T-helper 17 cell (primary cell): ENCODE results near the gene ZCCHC7. TPM values are rescaled to one million over a fixed set of nuclear protein-coding genes. Genes with fewer than 3 reads are reported as not detected.

Experiments
- ATAC-seq: fragments of 150-1000 bp; cut with Tn5 transposase; 2 replicates; pipeline ENCODE4 v1.10.0; 2021; ENCODE audit warnings: mild to moderate bottlenecking, moderate library complexity
- DNase-seq, 3 donors: peaks; one replicate each; pipeline versions ENCODE4 v3.0.0 to v3.0.0-alpha.2; 2020 to 2021
- H3K9me3 ChIP-seq: one replicate; pipeline ENCODE4 v1.7.0; 2013; ENCODE audit warnings: low read length, mild to moderate bottlenecking; ENCODE audit not compliant: control insufficient read depth, poor library complexity, severe bottlenecking
- H3K27ac Mint-ChIP-seq: one replicate; pipeline ENCODE4 v1.8.0; 2022; ENCODE audit warnings: mild to moderate bottlenecking, moderate library complexity, mixed read lengths
- H3K27me3 Mint-ChIP-seq: one replicate; pipeline ENCODE4 v1.8.0; 2022; ENCODE audit warnings: mixed read lengths
- H3K36me3 Mint-ChIP-seq: one replicate; pipeline ENCODE4 v1.8.0; 2022; ENCODE audit warnings: low read depth, mixed read lengths
- H3K4me1 Mint-ChIP-seq: one replicate; pipeline ENCODE4 v1.8.0; 2022; ENCODE audit warnings: mild to moderate bottlenecking, mixed read lengths
- H3K4me3 Mint-ChIP-seq: one replicate; pipeline ENCODE4 v1.8.0; 2022; ENCODE audit warnings: mild to moderate bottlenecking, moderate library complexity, mixed read lengths
- total RNA-seq, 4 donors: library from RNA in 2 of 4; stranded (reverse) in 2 of 4; gene quantifications; one replicate each; pipeline ENCODE4 v1.2.3 and lab custom pipeline; 2022 to 2026

Gene ZCCHC7
- total RNA-seq, 2 donors from 2014 or later, result 33.4 to 33.6 TPM

- Mint-ChIP-seq H3K4me1 (peaks cover 21% of the 10 kb centered on the region), H3K27me3 (no peaks in the 10 kb centered on the region), H3K27ac (peak overlapping the region; percentile 19), H3K36me3 (peaks cover 11% of the 10 kb centered on the region), H3K4me3 (no peak overlapping the region)
- DNase-seq (no peak), ATAC-seq (no peak)
- H3K9me3 ChIP-seq, result no peaks in the 10 kb centered on the region
Measured at GRCh38 chr9:37134166-37134565, 13.8 kb downstream of the ZCCHC7 start.

- Mint-ChIP-seq H3K4me3 (no peak overlapping the region), H3K36me3 (peaks cover 4% of the 10 kb centered on the region), H3K27me3 (no peaks in the 10 kb centered on the region), H3K27ac (no peak overlapping the region), H3K4me1 (peaks cover 17% of the 10 kb centered on the region)
- DNase-seq (no peak), ATAC-seq (no peak)
- no peaks in the 10 kb centered on the region for H3K9me3 ChIP-seq
Measured at GRCh38 chr9:37141015-37141414, 20.6 kb downstream of the ZCCHC7 start.

DNA sequence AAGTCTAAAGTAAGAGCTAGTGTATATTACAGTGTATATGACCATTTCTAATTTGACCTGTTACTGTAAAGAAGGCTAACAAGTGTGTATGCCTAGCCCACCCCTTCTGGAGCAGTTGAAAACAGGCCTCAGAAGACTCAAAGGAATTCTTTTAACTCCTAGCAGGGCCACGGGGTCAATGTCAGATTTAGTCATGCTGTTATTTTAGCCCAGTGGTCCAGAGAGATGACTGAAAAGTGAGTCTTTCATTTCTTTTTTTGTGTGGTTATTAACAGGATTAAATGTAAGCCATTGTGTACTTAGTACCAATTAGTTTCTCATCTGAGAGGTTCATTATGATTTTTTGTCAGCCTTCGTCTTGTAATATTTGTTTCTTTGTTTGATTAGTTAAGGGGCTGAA, 24.4 kb downstream of the ZCCHC7 start:
- peaks cover 7% of the 10 kb centered on the region for H3K36me3 Mint-ChIP-seq
- H3K27me3 Mint-ChIP-seq, result no peaks in the 10 kb centered on the region
- no peaks in the 10 kb centered on the region for H3K9me3 ChIP-seq
- H3K27ac Mint-ChIP-seq, result no peak overlapping the region
- H3K4me1 Mint-ChIP-seq, result peaks cover 19% of the 10 kb centered on the region
- ATAC-seq, result no peak
- no peak overlapping the region for H3K4me3 Mint-ChIP-seq
- DNase-seq, result no peak

- Mint-ChIP-seq H3K27ac (peak overlapping the region; percentile 88), H3K4me3 (peak overlapping the region; percentile 81), H3K4me1 (peaks cover 19% of the 10 kb centered on the region), H3K36me3 (peaks cover 6% of the 10 kb centered on the region), H3K27me3 (no peaks in the 10 kb centered on the region)
- DNase-seq, result no peak
- H3K9me3 ChIP-seq, result no peaks in the 10 kb centered on the region
- ATAC-seq, result peak; percentile 79
Measured at GRCh38 chr9:37146410-37146809, 26.0 kb downstream of the ZCCHC7 start.

- H3K36me3 Mint-ChIP-seq, result peaks cover 6% of the 10 kb centered on the region
- H3K9me3 ChIP-seq, result no peaks in the 10 kb centered on the region
- H3K4me1 Mint-ChIP-seq, result peaks cover 23% of the 10 kb centered on the region
- no peak for ATAC-seq
- H3K27me3 Mint-ChIP-seq, result no peaks in the 10 kb centered on the region
- peak overlapping the region; percentile 88 for H3K27ac Mint-ChIP-seq
- DNase-seq, result no peak
- H3K4me3 Mint-ChIP-seq, result no peak overlapping the region
Measured at GRCh38 chr9:37148181-37148580, 27.8 kb downstream of the ZCCHC7 start.

GRCh38 chr9:37149666-37150308, 29.4 kb downstream of the ZCCHC7 start:
- Mint-ChIP-seq H3K4me3 (no peak overlapping the region), H3K27me3 (no peaks in the 10 kb centered on the region), H3K27ac (no peak overlapping the region), H3K4me1 (peaks cover 23% of the 10 kb centered on the region), H3K36me3 (peaks cover 8% of the 10 kb centered on the region)
- no peak for DNase-seq
- no peak for ATAC-seq
- H3K9me3 ChIP-seq, result no peaks in the 10 kb centered on the region

DNA sequence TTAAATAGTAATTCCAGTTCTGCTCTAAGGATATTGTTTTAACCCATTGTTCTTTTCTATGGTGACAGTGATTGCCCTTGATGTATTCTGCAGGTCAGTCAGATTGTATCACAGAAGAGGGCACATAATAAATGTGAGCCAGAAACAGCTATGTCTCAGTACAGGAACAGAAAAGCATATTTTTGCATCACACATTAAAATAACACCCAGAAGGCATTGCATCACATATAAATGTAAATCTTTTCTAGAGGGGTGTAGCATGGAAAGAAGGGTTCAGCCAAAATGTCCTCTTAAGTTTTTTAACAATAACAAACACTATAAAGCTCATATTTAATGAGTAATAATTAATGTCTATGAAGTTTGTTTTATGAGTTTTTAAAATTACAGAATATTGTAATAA, 30.0 kb downstream of the ZCCHC7 start:
- no peak overlapping the region for H3K27ac Mint-ChIP-seq
- no peaks in the 10 kb centered on the region for H3K9me3 ChIP-seq
- ATAC-seq, result no peak
- H3K36me3 Mint-ChIP-seq, result peaks cover 8% of the 10 kb centered on the region
- no peak for DNase-seq
- H3K4me3 Mint-ChIP-seq, result no peak overlapping the region
- peaks cover 23% of the 10 kb centered on the region for H3K4me1 Mint-ChIP-seq
- H3K27me3 Mint-ChIP-seq, result no peaks in the 10 kb centered on the region

DNA sequence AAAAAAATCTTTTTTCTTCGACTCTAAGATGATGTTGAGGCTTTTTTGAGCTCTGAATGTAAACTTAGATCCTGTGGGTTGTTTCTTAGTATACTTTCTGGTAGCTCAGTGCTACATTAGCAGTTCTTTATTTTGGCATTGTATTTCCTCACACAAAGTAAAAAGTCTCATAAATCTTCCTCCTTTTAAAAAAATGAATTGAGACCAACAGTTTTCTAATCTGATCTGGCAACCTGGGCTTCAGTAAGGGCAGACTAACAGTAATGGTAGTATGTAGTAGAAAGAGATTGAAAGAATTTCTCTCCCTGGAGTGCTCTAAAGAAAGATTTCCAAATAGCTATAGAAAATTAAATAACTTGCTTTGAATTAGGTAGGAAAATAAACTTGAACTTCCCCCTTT, 31.4 kb downstream of the ZCCHC7 start:
- H3K27me3 Mint-ChIP-seq, result no peaks in the 10 kb centered on the region
- H3K36me3 Mint-ChIP-seq, result peaks cover 8% of the 10 kb centered on the region
- ATAC-seq (no peak), DNase-seq (no peak)
- peak overlapping the region; percentile 8 for H3K27ac Mint-ChIP-seq
- H3K4me1 Mint-ChIP-seq, result peaks cover 20% of the 10 kb centered on the region
- H3K4me3 Mint-ChIP-seq, result no peak overlapping the region
- H3K9me3 ChIP-seq, result no peaks in the 10 kb centered on the region

DNA sequence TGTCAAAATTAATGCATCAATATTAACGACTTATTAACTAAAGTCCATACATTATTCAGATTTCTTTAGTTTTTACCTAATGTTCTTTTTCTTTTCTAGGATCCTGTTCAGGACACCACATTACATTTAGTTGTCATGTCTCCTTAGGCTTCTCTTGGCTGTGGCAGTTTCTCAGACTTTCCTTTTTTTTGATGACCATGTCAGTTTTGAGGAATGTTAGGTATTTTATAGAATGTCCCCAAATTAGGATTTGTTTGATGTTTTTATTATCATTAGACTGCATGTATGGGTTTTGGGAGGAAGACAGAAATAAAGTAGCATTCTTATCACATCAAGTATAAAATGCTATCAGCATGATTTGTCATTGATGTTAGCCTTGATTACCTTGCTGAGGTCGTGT, 32.0 kb downstream of the ZCCHC7 start:
- no peaks in the 10 kb centered on the region for H3K9me3 ChIP-seq
- Mint-ChIP-seq H3K4me3 (no peak overlapping the region), H3K27me3 (no peaks in the 10 kb centered on the region), H3K4me1 (peaks cover 19% of the 10 kb centered on the region), H3K36me3 (peaks cover 8% of the 10 kb centered on the region), H3K27ac (peak overlapping the region; percentile 8)
- ATAC-seq (no peak), DNase-seq (no peak)

DNA sequence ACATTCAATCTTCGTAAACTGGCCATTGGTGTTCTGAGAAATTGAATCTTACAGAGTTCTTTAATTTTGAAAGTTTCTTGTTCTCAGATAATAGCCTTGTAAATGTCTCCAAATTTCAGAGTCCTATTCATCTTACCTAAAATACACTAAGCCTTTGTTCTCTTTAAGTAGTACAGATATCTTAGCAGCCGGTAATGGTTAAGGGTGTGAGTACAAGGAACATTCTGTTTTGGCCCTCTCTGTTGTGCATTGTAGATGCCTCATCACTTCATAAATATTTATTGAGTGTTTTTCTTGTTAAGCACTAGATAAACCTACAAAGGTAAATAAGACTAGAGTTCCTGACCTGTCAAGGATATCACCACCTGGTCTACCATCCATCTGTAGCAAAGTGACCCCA, 35.2 kb downstream of the ZCCHC7 start:
- no peak for ATAC-seq
- Mint-ChIP-seq H3K4me3 (no peak overlapping the region), H3K27ac (no peak overlapping the region), H3K36me3 (peaks cover 5% of the 10 kb centered on the region), H3K4me1 (peaks cover 14% of the 10 kb centered on the region), H3K27me3 (no peaks in the 10 kb centered on the region)
- no peaks in the 10 kb centered on the region for H3K9me3 ChIP-seq
- no peak for DNase-seq

GRCh38 chr9:37156205-37156604, 35.8 kb downstream of the ZCCHC7 start:
- ATAC-seq (no peak), DNase-seq (no peak)
- no peak overlapping the region for H3K4me3 Mint-ChIP-seq
- peaks cover 14% of the 10 kb centered on the region for H3K4me1 Mint-ChIP-seq
- H3K27ac Mint-ChIP-seq, result no peak overlapping the region
- H3K36me3 Mint-ChIP-seq, result peaks cover 5% of the 10 kb centered on the region
- no peaks in the 10 kb centered on the region for H3K27me3 Mint-ChIP-seq
- H3K9me3 ChIP-seq, result no peaks in the 10 kb centered on the region

GRCh38 chr9:37156781-37157356, 36.5 kb downstream of the ZCCHC7 start:
- H3K4me3 Mint-ChIP-seq, result no peak overlapping the region
- ATAC-seq, result no peak
- peak overlapping the region; percentile 47 for H3K27ac Mint-ChIP-seq
- H3K27me3 Mint-ChIP-seq, result no peaks in the 10 kb centered on the region
- peaks cover 5% of the 10 kb centered on the region for H3K36me3 Mint-ChIP-seq
- H3K9me3 ChIP-seq, result no peaks in the 10 kb centered on the region
- peaks cover 16% of the 10 kb centered on the region for H3K4me1 Mint-ChIP-seq
- no peak for DNase-seq

GRCh38 chr9:37157726-37158377, 37.5 kb downstream of the ZCCHC7 start:
- no peaks in the 10 kb centered on the region for H3K9me3 ChIP-seq
- Mint-ChIP-seq H3K4me1 (peaks cover 13% of the 10 kb centered on the region), H3K36me3 (peaks cover 5% of the 10 kb centered on the region), H3K4me3 (peak overlapping the region; percentile 1), H3K27me3 (no peaks in the 10 kb centered on the region), H3K27ac (no peak overlapping the region)
- DNase-seq (no peak), ATAC-seq (no peak)

DNA sequence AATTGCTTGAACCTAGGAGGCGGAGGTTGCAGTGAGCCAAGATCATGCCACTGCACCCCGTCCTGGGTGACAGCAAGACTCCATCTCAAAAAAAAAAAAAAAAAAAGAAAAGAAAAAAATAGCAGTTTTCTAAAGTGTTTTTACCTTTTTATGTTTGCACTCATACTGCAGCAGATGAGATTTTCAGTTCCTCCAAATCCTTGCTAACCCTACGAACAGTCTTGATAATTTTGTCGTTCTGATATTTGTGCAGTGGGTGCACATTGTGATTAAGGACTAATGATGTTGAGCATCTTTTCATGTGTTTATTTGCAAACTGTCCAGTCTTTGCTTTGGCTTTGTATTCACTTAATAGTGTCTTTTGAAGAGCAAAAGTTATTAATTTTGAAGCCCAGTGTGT, 42.9 kb downstream of the ZCCHC7 start:
- H3K9me3 ChIP-seq, result no peaks in the 10 kb centered on the region
- peaks cover under 1% of the 10 kb centered on the region for H3K36me3 Mint-ChIP-seq
- H3K4me1 Mint-ChIP-seq, result peaks cover 11% of the 10 kb centered on the region
- ATAC-seq, result no peak
- no peak overlapping the region for H3K4me3 Mint-ChIP-seq
- H3K27ac Mint-ChIP-seq, result no peak overlapping the region
- no peak for DNase-seq
- no peaks in the 10 kb centered on the region for H3K27me3 Mint-ChIP-seq
